ENCODE measurements around the gene ZMIZ1.

Gene ZMIZ1

GRCh38 chr10:79200346-79200745, 131.6 kb downstream of the ZMIZ1 start:
- H3K4me3 ChIP-seq (ENCODE audit: low read depth, low read length): no peak overlapping the region

- no peak overlapping the region for H3K4me3 ChIP-seq (ENCODE audit: low read depth, low read length)
These were observed 132.9 kb downstream of the ZMIZ1 start for GRCh38 chr10:79201706-79202105.

- no peak overlapping the region for H3K4me3 ChIP-seq (ENCODE audit: low read depth, low read length)
These were observed 133.6 kb downstream of the ZMIZ1 start for GRCh38 chr10:79202188-79203013.

- H3K4me3 ChIP-seq (ENCODE audit: low read depth, low read length): no peak overlapping the region
These were observed 134.4 kb downstream of the ZMIZ1 start for GRCh38 chr10:79203014-79203644.

GRCh38 chr10:79203833-79204232, 135.1 kb downstream of the ZMIZ1 start:
- H3K4me3 ChIP-seq (ENCODE audit: low read depth, low read length): no peak overlapping the region

GRCh38 chr10:79206300-79207095, 137.7 kb downstream of the ZMIZ1 start:
- H3K4me3 ChIP-seq (ENCODE audit: low read depth, low read length): no peak overlapping the region

- no peak overlapping the region for H3K4me3 ChIP-seq (ENCODE audit: low read depth, low read length)
These were observed 138.3 kb downstream of the ZMIZ1 start for GRCh38 chr10:79207096-79207357.

- H3K4me3 ChIP-seq (ENCODE audit: low read depth, low read length): no peak overlapping the region
These were observed 139.0 kb downstream of the ZMIZ1 start for GRCh38 chr10:79207726-79208125.

GRCh38 chr10:79208251-79208983, 139.7 kb downstream of the ZMIZ1 start:
- no peak overlapping the region for H3K4me3 ChIP-seq (ENCODE audit: low read depth, low read length)

GRCh38 chr10:79209340-79209739, 140.6 kb downstream of the ZMIZ1 start:
- no peak overlapping the region for H3K4me3 ChIP-seq (ENCODE audit: low read depth, low read length)

GRCh38 chr10:79209831-79210230, 141.1 kb downstream of the ZMIZ1 start:
- no peak overlapping the region for H3K4me3 ChIP-seq (ENCODE audit: low read depth, low read length)

- no peak overlapping the region for H3K4me3 ChIP-seq (ENCODE audit: low read depth, low read length)
These were observed 141.9 kb downstream of the ZMIZ1 start for GRCh38 chr10:79210672-79211071.

- H3K4me3 ChIP-seq (ENCODE audit: low read depth, low read length): no peak overlapping the region
These were observed 142.8 kb downstream of the ZMIZ1 start for GRCh38 chr10:79211616-79212015.

- H3K4me3 ChIP-seq (ENCODE audit: low read depth, low read length): no peak overlapping the region
These were observed 146.8 kb downstream of the ZMIZ1 start for GRCh38 chr10:79215531-79215930.

GRCh38 chr10:79219322-79219957, 150.7 kb downstream of the ZMIZ1 start:
- H3K4me3 ChIP-seq (ENCODE audit: low read depth, low read length): no peak overlapping the region

GRCh38 chr10:79220307-79220706, 151.5 kb downstream of the ZMIZ1 start:
- H3K4me3 ChIP-seq (ENCODE audit: low read depth, low read length): no peak overlapping the region

GRCh38 chr10:79221110-79222051, 152.6 kb downstream of the ZMIZ1 start:
- H3K4me3 ChIP-seq (ENCODE audit: low read depth, low read length): no peak overlapping the region

GRCh38 chr10:79222186-79222585, 153.4 kb downstream of the ZMIZ1 start:
- H3K4me3 ChIP-seq (ENCODE audit: low read depth, low read length): no peak overlapping the region
